LNCaP clone FGC (cell line): ENCODE measurements around the gene ATXN1.

ENCODE experiments used
- DNase-seq: peaks from one replicate; pipeline ENCODE4 v3.0.0-alpha.2; 2011; ENCODE audit warnings: low read depth
- H3K4me3 ChIP-seq: 2 replicates; pipeline ENCODE4 v1.5.1; 2011; ENCODE audit warnings: mild to moderate bottlenecking, low read depth, low read length, control low read depth
- CTCF ChIP-seq: IDR thresholded peaks from 2 replicates; pipeline ENCODE4 v1.5.1; 2012; ENCODE audit warnings: mild to moderate bottlenecking; ENCODE audit not compliant: control insufficient read depth, insufficient read depth; ENCODE audit errors: extremely low read depth

ATXN1 gene

GRCh38 chr6:16496210-16496609 lies 265.1 kb downstream of the ATXN1 start:
- no peak for DNase-seq
- TF ChIP-seq CTCF: no peak
- no peak overlapping the region for H3K4me3 ChIP-seq

- DNase-seq: no peak
Observed at GRCh38 chr6:16494793-16495192, 266.5 kb downstream of the ATXN1 start.

GRCh38 chr6:16493802-16494201 lies 267.5 kb downstream of the ATXN1 start:
- no peak overlapping the region for H3K4me3 ChIP-seq
- DNase-seq: no peak
- no peak for TF ChIP-seq CTCF

More at GRCh38 chr6:16494793-16495192, 266.5 kb downstream of the ATXN1 start:
- H3K4me3 ChIP-seq: no peak overlapping the region
- no peak for TF ChIP-seq CTCF

GRCh38 chr6:16493112-16493511 lies 268.1 kb downstream of the ATXN1 start:
- no peak for DNase-seq
- H3K4me3 ChIP-seq: no peak overlapping the region
- no peak for TF ChIP-seq CTCF

- no peak for TF ChIP-seq CTCF
- no peak for DNase-seq
- no peak overlapping the region for H3K4me3 ChIP-seq
Observed at GRCh38 chr6:16491666-16492313, 269.5 kb downstream of the ATXN1 start.

- no peak for TF ChIP-seq CTCF
- H3K4me3 ChIP-seq: no peak overlapping the region
- DNase-seq: no peak
Observed at GRCh38 chr6:16490616-16491015, 270.6 kb downstream of the ATXN1 start.

GRCh38 chr6:16488813-16489212 lies 272.4 kb downstream of the ATXN1 start:
- H3K4me3 ChIP-seq: no peak overlapping the region
- no peak for TF ChIP-seq CTCF
- DNase-seq: no peak
